IPS-18c (cell line): ENCODE measurements around the gene TCF15.

Experiments used
- H3K4me3 ChIP-seq: 2 replicates; pipeline ENCODE4 v1.7.0; 2013; ENCODE audit warnings: low read depth, mild to moderate bottlenecking, low read length, moderate library complexity; ENCODE audit not compliant: insufficient read depth
- H3K9me3 ChIP-seq: one replicate; pipeline ENCODE4 v1.6.1; 2013; ENCODE audit warnings: mild to moderate bottlenecking, low read length, moderate library complexity; ENCODE audit not compliant: control insufficient read depth, insufficient read depth

Gene TCF15

DNA sequence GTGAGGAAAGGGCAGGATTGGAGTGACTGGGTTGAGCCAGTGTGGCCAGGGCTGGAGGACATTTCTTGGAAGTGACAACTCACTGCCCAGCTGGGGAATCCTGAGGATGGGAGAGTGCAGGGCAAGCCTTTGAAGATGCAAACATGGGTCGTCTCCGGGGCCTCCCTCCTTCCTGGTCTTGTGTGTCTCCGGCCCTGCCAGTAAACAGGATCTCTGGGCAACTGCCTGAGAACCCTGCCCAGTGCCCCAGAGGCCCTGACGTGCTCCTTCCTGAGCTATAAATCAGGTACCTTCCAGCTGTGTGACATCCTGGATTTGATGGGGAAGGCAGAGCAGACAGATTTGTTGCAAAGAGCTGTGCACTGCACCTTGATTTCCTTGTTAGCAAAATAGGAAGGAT lies 12.9 kb upstream of the TCF15 start:
- Histone ChIP-seq H3K9me3 (no peaks in the 10 kb centered on the region), H3K4me3 (no peak overlapping the region)

- Histone ChIP-seq H3K9me3 (no peaks in the 10 kb centered on the region), H3K4me3 (no peak overlapping the region)
These were observed 12.1 kb upstream of the TCF15 start for GRCh38 chr20:622161-622560.

DNA sequence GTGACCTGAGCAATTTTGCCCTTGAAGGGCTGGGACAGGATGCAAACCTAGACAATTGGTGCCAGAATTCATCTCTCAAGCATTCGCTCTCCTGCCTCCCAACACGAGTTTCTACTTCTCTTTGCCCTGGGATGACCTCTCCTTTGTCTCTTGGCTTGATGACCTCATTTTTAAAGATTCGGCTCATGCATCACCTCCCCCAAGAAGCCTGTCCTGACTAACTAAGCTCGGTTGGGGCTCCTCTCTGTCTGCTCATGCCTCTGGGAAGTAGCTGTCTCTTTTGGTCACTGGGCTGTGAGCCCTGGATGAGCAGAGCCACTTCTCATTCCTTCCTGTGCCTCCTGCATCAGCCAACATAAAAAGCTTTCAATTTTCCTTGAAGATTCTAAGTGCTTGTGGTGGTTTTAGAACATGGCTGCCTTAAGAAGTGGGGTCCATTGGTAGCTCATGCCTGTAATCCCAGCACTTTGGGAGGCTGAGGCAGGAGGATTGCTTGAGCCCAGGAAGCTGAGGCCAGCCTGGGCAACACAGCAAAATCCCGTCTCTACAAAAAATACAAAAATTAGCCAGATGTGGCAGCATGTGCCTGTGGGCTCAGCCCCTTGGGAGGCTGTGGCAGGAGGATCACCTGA lies 11.1 kb upstream of the TCF15 start:
- H3K9me3 ChIP-seq = no peaks in the 10 kb centered on the region
- no peak overlapping the region for H3K4me3 ChIP-seq

DNA sequence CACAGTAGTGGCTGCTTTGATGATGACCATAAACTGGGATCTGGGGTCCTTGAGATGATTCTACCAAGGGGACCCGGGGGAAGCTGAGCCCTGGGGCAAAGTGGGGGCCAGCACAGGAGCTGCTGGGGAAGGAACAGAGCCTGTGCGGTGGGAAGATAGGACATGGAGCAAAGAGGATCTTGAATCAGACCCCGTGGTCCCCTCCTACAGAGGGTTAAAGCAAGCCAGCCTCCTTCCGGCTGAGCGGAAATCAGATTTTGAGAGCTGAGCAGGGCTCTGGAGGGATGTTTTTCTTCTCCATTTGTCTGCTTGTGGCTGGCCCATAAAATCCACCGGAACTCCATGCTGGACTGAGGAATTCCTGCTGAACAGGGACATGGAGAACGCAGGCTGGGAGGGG lies 10.1 kb upstream of the TCF15 start:
- Histone ChIP-seq H3K4me3 (no peak overlapping the region), H3K9me3 (no peaks in the 10 kb centered on the region)

DNA sequence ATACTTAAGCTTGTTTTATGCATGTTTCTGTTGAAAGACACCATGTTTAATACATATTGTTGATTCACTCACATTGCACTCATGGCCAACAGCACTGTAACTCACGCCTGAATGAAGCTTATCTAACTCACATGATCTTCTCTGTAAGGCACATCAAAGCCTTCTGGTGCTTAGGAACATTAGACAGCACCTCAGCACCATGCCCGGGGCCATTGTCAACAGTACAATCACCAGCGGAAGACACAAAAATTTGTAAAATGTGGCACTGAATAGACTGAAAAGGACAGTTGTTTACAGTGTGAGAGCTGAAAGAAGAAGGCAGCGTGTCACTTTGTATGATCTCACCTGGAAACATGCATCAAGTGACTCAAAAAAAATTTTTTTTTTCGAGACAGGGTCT lies 8.9 kb upstream of the TCF15 start:
- no peak overlapping the region for H3K4me3 ChIP-seq
- no peaks in the 10 kb centered on the region for H3K9me3 ChIP-seq

DNA sequence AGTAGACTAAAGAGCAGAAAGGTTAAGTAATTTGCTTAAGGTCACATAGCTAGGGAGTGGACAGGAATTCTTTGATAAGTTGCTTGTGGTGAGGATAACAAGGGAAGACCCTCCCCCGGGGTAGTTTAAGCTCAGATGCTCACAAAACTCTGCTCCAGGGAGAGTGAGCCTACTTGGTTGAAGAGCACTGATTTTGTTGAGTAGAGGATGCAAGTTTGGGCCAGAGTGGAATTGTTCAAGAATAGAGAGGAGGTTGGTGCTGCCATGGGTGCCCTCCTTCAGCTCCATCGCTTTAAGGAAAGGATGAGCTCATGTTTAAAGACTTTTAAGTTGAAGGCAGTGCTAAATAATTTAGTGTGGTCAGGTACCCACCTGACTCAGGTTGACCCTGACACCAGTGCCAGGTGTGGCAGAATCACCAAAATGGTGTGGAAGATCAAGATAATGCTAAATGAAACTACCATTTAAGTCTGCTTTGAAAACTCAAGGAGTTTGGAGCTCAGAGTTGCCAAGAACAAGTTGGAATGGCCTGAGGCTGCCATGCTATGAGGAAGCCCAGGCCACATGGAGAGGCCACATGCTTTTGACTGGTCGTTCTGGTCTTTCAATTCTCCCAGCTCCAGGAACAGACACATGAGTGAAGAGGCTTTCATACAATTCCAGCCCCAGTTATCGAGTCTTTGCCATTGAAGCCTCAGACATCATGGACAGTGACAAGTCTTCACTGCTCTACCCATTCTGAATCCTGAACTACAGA lies 8.0 kb upstream of the TCF15 start:
- Histone ChIP-seq H3K4me3 (no peak overlapping the region), H3K9me3 (no peaks in the 10 kb centered on the region)

- H3K4me3 ChIP-seq = no peak overlapping the region
These were observed 5.4 kb upstream of the TCF15 start for GRCh38 chr20:615514-615913.

DNA sequence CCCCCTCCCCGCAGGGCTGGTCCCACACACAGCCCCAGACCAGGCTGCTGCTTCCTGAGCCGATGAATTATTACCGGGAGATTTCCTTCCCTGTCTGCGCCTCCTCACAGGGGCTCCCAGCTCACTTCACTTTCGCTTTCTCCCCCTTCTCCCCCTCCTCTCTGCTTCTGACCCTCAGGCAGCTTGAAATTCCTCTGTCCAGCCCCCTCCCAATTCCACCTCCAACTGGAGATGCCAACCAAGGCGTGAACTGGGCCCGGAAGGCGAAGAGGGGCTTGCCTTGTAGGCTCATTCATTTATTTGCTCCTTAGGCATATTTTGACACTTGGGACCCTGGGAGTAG lies 1.7 kb upstream of the TCF15 start:
- no peaks in the 10 kb centered on the region for H3K9me3 ChIP-seq
- H3K4me3 ChIP-seq = no peak overlapping the region

More at GRCh38 chr20:615514-615913, 5.4 kb upstream of the TCF15 start:
- no peaks in the 10 kb centered on the region for H3K9me3 ChIP-seq

DNA sequence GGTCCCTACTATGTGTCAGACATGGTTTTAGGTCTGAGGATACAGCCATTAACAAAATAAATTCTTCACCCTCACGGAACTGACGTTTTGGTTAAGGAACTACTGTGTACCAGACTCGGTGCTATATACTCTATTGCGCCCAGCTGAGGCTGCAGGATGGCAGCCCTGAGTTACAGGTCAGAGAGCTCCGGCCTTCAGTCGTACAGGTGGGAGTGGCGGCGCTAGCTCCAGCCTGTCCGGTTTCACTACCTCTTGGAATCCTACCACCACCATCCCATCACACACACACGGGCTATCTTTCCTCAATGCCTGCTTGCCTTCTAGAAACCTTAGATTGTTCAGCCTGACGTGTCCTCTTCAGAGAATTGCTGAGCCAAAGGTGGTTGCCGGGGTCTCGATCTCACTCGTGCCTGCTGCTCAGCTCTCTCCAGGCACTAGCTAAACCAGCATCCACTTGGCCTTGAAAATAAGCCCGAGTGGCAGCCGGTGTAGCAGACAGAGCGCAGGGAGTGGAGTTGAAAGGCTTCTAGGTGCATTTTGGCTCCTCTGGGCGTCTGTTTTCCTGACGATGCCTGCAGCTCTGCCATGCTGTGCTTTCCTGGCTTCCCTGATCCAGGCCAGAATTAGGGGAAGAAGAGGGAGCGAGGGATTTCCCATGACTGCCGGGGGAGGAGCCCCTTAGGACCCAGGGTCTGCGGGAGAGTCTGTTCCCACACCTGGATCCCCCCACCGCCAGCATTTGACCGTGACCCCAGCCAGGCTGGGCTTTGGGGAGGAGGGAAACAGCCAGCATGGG lies 1.1 kb upstream of the TCF15 start:
- no peak overlapping the region for H3K4me3 ChIP-seq
- H3K9me3 ChIP-seq = no peaks in the 10 kb centered on the region

GRCh38 chr20:609371-609964 lies 641 bp downstream of the TCF15 start:
- Histone ChIP-seq H3K9me3 (no peaks in the 10 kb centered on the region), H3K4me3 (peak overlapping the region; percentile 57)

DNA sequence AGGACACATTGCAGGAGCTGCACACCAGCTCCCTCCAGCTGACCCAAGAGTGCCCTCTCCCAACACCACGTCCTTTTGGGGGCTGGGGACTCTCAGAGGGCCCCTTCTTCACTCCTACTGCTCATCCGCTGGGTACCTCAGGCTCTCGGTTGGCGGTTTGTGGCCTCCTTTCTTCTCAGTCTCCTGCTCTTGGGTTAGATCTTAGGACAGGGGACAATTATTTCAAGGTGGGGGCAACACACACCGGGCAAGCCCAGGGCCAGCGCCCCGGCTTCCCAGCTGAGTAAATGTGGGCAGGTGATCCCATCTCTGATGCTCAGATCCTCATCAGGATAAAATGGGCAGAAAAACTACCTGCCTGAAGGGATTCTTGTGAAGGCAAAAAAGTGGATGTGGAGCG lies 1.1 kb downstream of the TCF15 start:
- H3K4me3 ChIP-seq = peak overlapping the region; percentile 57
- H3K9me3 ChIP-seq = no peaks in the 10 kb centered on the region

- H3K4me3 ChIP-seq = no peak overlapping the region
- H3K9me3 ChIP-seq = no peaks in the 10 kb centered on the region
These were observed 2.6 kb downstream of the TCF15 start for GRCh38 chr20:607476-607875.

- no peaks in the 10 kb centered on the region for H3K9me3 ChIP-seq
- no peak overlapping the region for H3K4me3 ChIP-seq
These were observed 4.9 kb downstream of the TCF15 start for GRCh38 chr20:605237-605636.

- no peak overlapping the region for H3K4me3 ChIP-seq
- H3K9me3 ChIP-seq = no peaks in the 10 kb centered on the region
These were observed 6.9 kb downstream of the TCF15 start for GRCh38 chr20:603116-603640.

DNA sequence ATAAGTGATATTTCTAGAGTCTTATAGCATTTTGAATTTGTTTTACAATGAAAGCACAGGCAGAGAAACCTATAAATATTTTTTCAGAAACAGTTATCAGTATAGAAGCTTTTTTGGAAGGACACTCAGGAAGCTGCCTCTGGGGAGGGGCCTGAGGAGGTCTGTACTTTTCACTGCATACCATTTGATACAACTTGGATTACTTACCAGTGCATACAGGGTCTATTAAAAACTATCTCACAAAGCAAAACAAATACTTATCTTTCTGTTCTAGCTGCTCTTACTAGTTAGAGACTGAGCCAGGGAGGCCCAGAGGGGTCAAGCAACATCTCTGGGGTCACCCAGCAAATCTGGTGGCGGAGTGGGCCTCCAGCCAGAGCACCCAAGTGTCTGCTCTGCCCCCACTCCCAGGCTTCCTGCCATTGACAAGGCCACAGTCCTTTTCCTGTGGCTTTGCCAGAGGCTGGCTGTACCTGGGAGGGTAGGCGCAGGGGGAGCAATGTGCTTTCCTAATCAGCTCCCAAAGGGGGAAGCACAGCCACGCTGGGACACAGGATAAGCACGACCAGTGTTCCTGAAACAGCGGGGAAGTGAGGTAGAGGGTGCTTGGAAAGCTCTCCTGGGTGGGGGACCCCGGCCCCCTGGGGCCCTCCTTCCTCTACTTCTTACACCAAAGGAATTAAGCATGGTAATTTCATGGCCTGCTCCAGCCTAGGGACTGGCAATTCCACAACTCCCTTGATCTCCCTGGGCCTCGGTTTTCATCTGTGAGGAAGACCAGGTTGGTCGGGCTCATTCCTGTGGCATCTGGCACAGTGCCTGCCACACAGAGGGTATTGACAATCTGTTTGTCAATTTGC lies 7.8 kb downstream of the TCF15 start:
- Histone ChIP-seq H3K9me3 (no peaks in the 10 kb centered on the region), H3K4me3 (no peak overlapping the region)

- Histone ChIP-seq H3K9me3 (no peaks in the 10 kb centered on the region), H3K4me3 (no peak overlapping the region)
These were observed 9.4 kb downstream of the TCF15 start for GRCh38 chr20:600736-601135.

DNA sequence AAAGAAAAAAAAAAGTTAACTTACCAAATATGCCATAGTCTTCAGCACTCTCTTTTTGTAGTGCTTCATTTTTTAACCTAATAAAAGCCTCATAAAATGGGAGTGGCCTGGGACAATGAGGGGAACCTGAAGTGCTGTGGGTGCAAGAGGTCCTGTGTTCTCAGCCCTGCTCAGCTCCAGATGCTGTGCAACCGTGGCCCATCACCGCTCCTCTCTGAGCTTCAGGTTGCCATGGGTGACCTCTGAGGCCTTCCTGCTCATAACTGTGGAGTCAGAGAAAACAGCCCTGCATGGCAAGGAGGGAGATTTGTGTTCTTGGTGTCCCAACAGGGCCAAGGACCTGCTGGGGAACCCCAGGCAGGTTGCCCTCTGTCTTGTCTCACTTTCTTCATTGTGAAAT lies 10.0 kb downstream of the TCF15 start:
- no peaks in the 10 kb centered on the region for H3K9me3 ChIP-seq
- H3K4me3 ChIP-seq = no peak overlapping the region
